Measurements from ENCODE around the gene SLFNL1. TPM values are rescaled to one million over a fixed set of nuclear protein-coding genes. Genes with fewer than 3 reads are reported as not detected.

Gene SLFNL1
- total and polyA plus RNA-seq, 2 experiments from 2014 or later: 0.11 to 0.21 TPM

DNA sequence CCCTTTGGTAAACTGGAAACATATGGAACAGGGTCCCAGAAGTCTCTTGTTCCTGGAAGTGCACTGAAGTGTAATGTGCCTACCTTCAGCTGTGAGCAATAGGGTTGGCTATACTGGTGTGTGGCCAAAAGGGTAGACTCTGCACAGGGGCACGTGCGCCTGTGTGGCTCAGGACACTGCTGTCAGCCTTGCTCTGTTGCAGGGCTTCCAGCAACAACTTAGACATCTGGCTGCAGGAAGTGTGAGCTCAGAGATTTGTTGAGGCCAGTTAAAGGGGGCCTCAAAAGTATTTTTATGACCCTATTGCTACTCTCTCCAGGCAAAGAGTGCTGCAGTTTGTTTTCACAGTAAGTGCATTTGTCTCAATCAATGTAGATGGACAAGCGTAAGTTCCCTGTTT, 34.6 kb downstream of the SLFNL1 start:
- Histone ChIP-seq H3F3A (ENCODE audit: insufficient read depth) (peaks cover 32% of the 10 kb centered on the region), H3K27me3 (replicated peaks; ENCODE audit: insufficient read depth) (no peaks in the 10 kb centered on the region), H3K4me1 (ENCODE audit: insufficient read depth) (peaks cover 29% of the 10 kb centered on the region), H2AFZ (no peak overlapping the region), H3K79me2 (ENCODE audit: insufficient read depth) (peaks cover 42% of the 10 kb centered on the region), H3K4me3 (no peak overlapping the region), H3K36me3 (ENCODE audit: low read depth) (peaks cover 55% of the 10 kb centered on the region), H3K9me3 (ENCODE audit: low read depth) (no peaks in the 10 kb centered on the region), H3K9ac (no peak overlapping the region), H3K4me2 (ENCODE audit: unreplicated experiment) (no peak overlapping the region), H4K20me1 (ENCODE audit: insufficient read depth) (no peaks in the 10 kb centered on the region), H3K27ac (no peak overlapping the region), H3K9me2 (ENCODE audit: insufficient read depth) (no peaks in the 10 kb centered on the region)
- in situ Hi-C loops (cut with MboI): no loop called here
- no peak for TF ChIP-seq EZH2phosphoT487 (IDR thresholded peaks at IDR 0.05; ENCODE audit: insufficient read depth, low read depth)
- no peak for TF ChIP-seq EZH2 (IDR thresholded peaks at IDR 0.05; ENCODE audit: insufficient read depth, poor library complexity, severe bottlenecking)
- no peak for DNase-seq
- WGBS, 2 experiments (ENCODE audit: low coverage in 1 of 2, low lambda C conversion rate in 2 of 2, missing lambda C conversion rate in 2 of 2): 90 to 100% methylated on average over 3 of the region's 3 CpGs

DNA sequence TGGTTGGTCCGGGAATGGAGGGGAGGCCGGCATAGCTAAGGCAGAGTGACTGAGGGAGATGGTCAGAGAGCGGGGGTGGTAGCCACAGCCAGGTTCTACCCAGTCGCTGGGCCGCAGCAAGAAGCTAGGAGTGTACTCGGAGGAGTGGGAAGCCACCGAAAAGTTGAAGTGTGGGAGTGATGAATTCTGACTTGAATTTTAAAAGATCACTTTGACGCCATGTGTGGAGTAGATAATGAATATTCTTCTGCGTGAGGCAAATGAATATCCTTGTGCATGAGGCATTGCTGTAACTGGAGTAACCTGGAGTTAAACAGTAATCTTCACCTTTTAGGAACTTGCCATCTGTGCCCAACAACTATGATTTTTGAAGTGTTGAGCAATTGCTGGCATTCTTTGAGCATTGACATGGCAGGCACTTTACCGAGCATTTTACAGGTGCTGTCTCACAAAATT, 35.2 kb downstream of the SLFNL1 start:
- Histone ChIP-seq H3K27ac (no peak overlapping the region), H3K9ac (no peak overlapping the region), H4K20me1 (ENCODE audit: insufficient read depth) (no peaks in the 10 kb centered on the region), H3K9me2 (ENCODE audit: insufficient read depth) (no peaks in the 10 kb centered on the region), H3K4me1 (ENCODE audit: insufficient read depth) (peaks cover 35% of the 10 kb centered on the region), H3K9me3 (ENCODE audit: low read depth) (no peaks in the 10 kb centered on the region), H3K4me3 (no peak overlapping the region), H3F3A (ENCODE audit: insufficient read depth) (peaks cover 32% of the 10 kb centered on the region), H3K79me2 (ENCODE audit: insufficient read depth) (peaks cover 48% of the 10 kb centered on the region), H2AFZ (no peak overlapping the region), H3K4me2 (ENCODE audit: unreplicated experiment) (no peak overlapping the region), H3K36me3 (ENCODE audit: low read depth) (peaks cover 50% of the 10 kb centered on the region), H3K27me3 (replicated peaks; ENCODE audit: insufficient read depth) (no peaks in the 10 kb centered on the region)
- 97 to 98% methylated on average over 10 of the region's 10 CpGs for WGBS, 2 experiments (ENCODE audit: low coverage in 1 of 2, low lambda C conversion rate in 2 of 2, missing lambda C conversion rate in 2 of 2)
- TF ChIP-seq EZH2phosphoT487 (IDR thresholded peaks at IDR 0.05; ENCODE audit: insufficient read depth, low read depth) (no peak), EZH2 (IDR thresholded peaks at IDR 0.05; ENCODE audit: insufficient read depth, poor library complexity, severe bottlenecking) (no peak)
- in situ Hi-C loops (cut with MboI): no loop called here
- no peak for DNase-seq

DNA sequence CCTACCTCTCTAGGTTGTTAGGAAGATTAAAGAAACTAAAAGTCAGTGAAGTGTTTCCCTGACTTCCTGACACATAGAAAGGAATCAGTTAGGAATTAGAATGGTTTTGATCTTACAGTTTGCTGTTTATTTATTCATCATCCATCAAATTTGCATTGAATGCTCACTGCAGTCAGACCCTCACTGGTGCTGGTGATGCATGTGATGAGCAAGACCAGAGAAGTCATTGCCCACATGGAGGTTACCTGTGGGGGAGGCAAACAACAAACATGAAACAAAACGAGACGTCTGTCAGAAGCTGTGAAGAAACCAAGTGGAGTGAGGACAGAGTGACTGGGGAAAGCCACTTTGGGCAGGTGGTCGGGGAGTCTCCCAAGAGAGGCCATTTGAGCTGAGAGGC, 35.6 kb downstream of the SLFNL1 start:
- Histone ChIP-seq H4K20me1 (ENCODE audit: insufficient read depth) (no peaks in the 10 kb centered on the region), H3K27me3 (replicated peaks; ENCODE audit: insufficient read depth) (no peaks in the 10 kb centered on the region), H3K79me2 (ENCODE audit: insufficient read depth) (peaks cover 53% of the 10 kb centered on the region), H3K9me2 (ENCODE audit: insufficient read depth) (no peaks in the 10 kb centered on the region), H3K4me2 (ENCODE audit: unreplicated experiment) (no peak overlapping the region), H3K4me3 (no peak overlapping the region), H3K4me1 (ENCODE audit: insufficient read depth) (peaks cover 39% of the 10 kb centered on the region), H3K9me3 (ENCODE audit: low read depth) (no peaks in the 10 kb centered on the region), H3K27ac (no peak overlapping the region), H3F3A (ENCODE audit: insufficient read depth) (peaks cover 35% of the 10 kb centered on the region), H3K9ac (no peak overlapping the region), H2AFZ (no peak overlapping the region), H3K36me3 (ENCODE audit: low read depth) (peaks cover 47% of the 10 kb centered on the region)
- TF ChIP-seq EZH2 (IDR thresholded peaks at IDR 0.05; ENCODE audit: insufficient read depth, poor library complexity, severe bottlenecking) (no peak), EZH2phosphoT487 (IDR thresholded peaks at IDR 0.05; ENCODE audit: insufficient read depth, low read depth) (no peak)
- in situ Hi-C loops (cut with MboI): no loop called here
- WGBS, 2 experiments (ENCODE audit: low coverage in 1 of 2, low lambda C conversion rate in 2 of 2, missing lambda C conversion rate in 2 of 2): 94% methylated on average over 3 of the region's 3 CpGs
- DNase-seq: no peak

- WGBS, 2 experiments (ENCODE audit: low coverage in 1 of 2, low lambda C conversion rate in 2 of 2, missing lambda C conversion rate in 2 of 2): 69% methylated on average over 5 of the region's 5 CpGs
- in situ Hi-C loops (cut with MboI): no loop called here
- Histone ChIP-seq H3K36me3 (ENCODE audit: low read depth) (peaks cover 41% of the 10 kb centered on the region), H3K9me2 (ENCODE audit: insufficient read depth) (no peaks in the 10 kb centered on the region), H3K9me3 (ENCODE audit: low read depth) (no peaks in the 10 kb centered on the region), H3K4me3 (no peak overlapping the region), H3K9ac (no peak overlapping the region), H3F3A (ENCODE audit: insufficient read depth) (peaks cover 35% of the 10 kb centered on the region), H4K20me1 (ENCODE audit: insufficient read depth) (no peaks in the 10 kb centered on the region), H3K79me2 (ENCODE audit: insufficient read depth) (peaks cover 60% of the 10 kb centered on the region), H3K4me2 (ENCODE audit: unreplicated experiment) (no peak overlapping the region), H3K27ac (no peak overlapping the region), H3K4me1 (ENCODE audit: insufficient read depth) (peaks cover 45% of the 10 kb centered on the region), H2AFZ (no peak overlapping the region), H3K27me3 (replicated peaks; ENCODE audit: insufficient read depth) (no peaks in the 10 kb centered on the region)
- DNase-seq: no peak
- TF ChIP-seq EZH2 (IDR thresholded peaks at IDR 0.05; ENCODE audit: insufficient read depth, poor library complexity, severe bottlenecking): no peak
- no peak for TF ChIP-seq EZH2phosphoT487 (IDR thresholded peaks at IDR 0.05; ENCODE audit: insufficient read depth, low read depth)
These were observed 36.4 kb downstream of the SLFNL1 start for GRCh38 chr1:40985161-40985560.

DNA sequence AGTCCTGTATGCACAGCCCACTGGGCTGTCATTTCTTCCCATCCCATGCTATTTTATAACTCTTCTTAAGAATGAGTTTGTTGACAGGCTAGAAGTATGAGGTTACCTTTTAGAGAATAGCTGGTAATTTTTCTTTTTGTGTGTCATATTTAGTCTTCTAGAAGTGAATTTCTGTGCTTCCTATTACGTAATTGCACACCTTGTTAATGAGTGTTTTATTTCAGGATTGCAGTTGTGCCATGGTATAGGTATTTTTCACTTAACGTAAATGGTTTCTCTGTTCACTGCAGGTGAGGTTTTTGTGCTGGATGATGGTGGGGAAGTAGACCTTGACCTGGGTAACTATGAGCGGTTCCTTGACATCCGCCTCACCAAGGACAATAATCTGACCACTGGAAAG, 37.0 kb downstream of the SLFNL1 start:
- Histone ChIP-seq H3K9me3 (ENCODE audit: low read depth) (no peaks in the 10 kb centered on the region), H4K20me1 (ENCODE audit: insufficient read depth) (no peaks in the 10 kb centered on the region), H3K27me3 (replicated peaks; ENCODE audit: insufficient read depth) (no peaks in the 10 kb centered on the region), H3K27ac (peak overlapping the region; percentile 58), H2AFZ (no peak overlapping the region), H3K9me2 (ENCODE audit: insufficient read depth) (no peaks in the 10 kb centered on the region), H3K36me3 (ENCODE audit: low read depth) (peaks cover 35% of the 10 kb centered on the region), H3K9ac (peak overlapping the region; percentile 35), H3F3A (ENCODE audit: insufficient read depth) (peaks cover 35% of the 10 kb centered on the region), H3K4me2 (ENCODE audit: unreplicated experiment) (peak overlapping the region; percentile 51), H3K4me3 (no peak overlapping the region), H3K4me1 (ENCODE audit: insufficient read depth) (peaks cover 45% of the 10 kb centered on the region), H3K79me2 (ENCODE audit: insufficient read depth) (peaks cover 61% of the 10 kb centered on the region)
- in situ Hi-C loops (cut with MboI): no loop called here
- DNase-seq: no peak
- no peak for TF ChIP-seq EZH2phosphoT487 (IDR thresholded peaks at IDR 0.05; ENCODE audit: insufficient read depth, low read depth)
- no peak for TF ChIP-seq EZH2 (IDR thresholded peaks at IDR 0.05; ENCODE audit: insufficient read depth, poor library complexity, severe bottlenecking)
- WGBS, 2 experiments (ENCODE audit: low coverage in 1 of 2, low lambda C conversion rate in 2 of 2, missing lambda C conversion rate in 2 of 2): 96 to 97% methylated on average over 4 of the region's 4 CpGs
